Measurements from ENCODE around the gene SLC2A13.

DNA sequence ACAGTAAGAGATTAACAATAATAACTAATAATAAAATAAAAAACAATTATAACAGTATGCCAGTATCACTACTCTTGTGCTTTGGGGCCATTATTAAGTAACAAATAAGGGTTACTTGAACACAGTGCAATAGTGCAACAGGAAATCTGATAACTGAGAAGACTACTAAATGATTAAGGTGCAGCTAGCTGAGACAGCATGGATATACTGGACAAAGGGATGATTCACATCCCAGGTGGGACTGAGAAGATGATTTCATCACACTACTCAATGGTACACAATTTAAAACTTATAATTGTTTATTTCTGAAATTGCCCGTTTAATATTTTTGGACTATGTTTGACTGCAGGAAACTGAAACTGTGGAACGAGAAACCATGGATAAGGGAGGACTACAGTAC is 317.6 kb downstream of the SLC2A13 start:
- no peak for TF ChIP-seq POLR2A (IDR thresholded peaks at IDR 0.05)
- TF ChIP-seq, protein P1, sequence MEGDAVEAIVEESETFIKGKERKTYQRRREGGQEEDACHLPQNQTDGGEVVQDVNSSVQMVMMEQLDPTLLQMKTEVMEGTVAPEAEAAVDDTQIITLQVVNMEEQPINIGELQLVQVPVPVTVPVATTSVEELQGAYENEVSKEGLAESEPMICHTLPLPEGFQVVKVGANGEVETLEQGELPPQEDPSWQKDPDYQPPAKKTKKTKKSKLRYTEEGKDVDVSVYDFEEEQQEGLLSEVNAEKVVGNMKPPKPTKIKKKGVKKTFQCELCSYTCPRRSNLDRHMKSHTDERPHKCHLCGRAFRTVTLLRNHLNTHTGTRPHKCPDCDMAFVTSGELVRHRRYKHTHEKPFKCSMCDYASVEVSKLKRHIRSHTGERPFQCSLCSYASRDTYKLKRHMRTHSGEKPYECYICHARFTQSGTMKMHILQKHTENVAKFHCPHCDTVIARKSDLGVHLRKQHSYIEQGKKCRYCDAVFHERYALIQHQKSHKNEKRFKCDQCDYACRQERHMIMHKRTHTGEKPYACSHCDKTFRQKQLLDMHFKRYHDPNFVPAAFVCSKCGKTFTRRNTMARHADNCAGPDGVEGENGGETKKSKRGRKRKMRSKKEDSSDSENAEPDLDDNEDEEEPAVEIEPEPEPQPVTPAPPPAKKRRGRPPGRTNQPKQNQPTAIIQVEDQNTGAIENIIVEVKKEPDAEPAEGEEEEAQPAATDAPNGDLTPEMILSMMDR (IDR thresholded peaks at IDR 0.05): no peak
